Adrenal gland (tissue), 5 donors: ENCODE measurements around the gene NPC1.

Experiments
- CTCF ChIP-seq, 6 experiments: fragments of 450-650 bp in 4 of 6; fragments of 200-600 bp in 2 of 6; sonication (generic) in 1 of 6; IDR thresholded peaks; 1 replicate in 5 of 6; 2 replicates in 1 of 6; pipeline versions ENCODE4 v1.5.1 to v1.8.0; 2016 to 2021; ENCODE audit warnings: antibody characterized with exemption in 6 of 6, mild to moderate bottlenecking in 2 of 6, moderate library complexity in 1 of 6
- POLR2A ChIP-seq, 2 donors: fragments of 450-650 bp; IDR thresholded peaks; one replicate each; pipeline ENCODE4 v1.6.1; 2017; ENCODE audit warnings: antibody characterized with exemption in 2 of 2, mild to moderate bottlenecking in 2 of 2, moderate library complexity in 1 of 2
- donor health status: DM: no; HTN: no; CAD: no.

GRCh38 chr18:23521907-23522306, 64.4 kb downstream of the NPC1 start:
- TF ChIP-seq CTCF (IDR thresholded peaks at IDR 0.05) (no peak), POLR2A (IDR thresholded peaks at IDR 0.05) (no peak)
